Mucosa of gallbladder (tissue), 1 donor: ENCODE data around the gene SRPK1. TPM values are rescaled to one million over a fixed set of nuclear protein-coding genes. Genes with fewer than 3 reads are reported as not detected.
"Not testable (repeated sequence)": the region's sequence is repeated elsewhere in the genome, so short reads cannot be mapped to it uniquely, and the experiment has no call there.

Experiments
- DNase-seq: peaks from one replicate; pipeline ENCODE4 v3.0.0-alpha.2; 2020; ENCODE audit warnings: low spot score
- total RNA-seq: library from RNA; stranded (reverse); gene quantifications from one replicate; pipeline ENCODE4 v1.2.1, GENCODE V29; 2021
- donor health status: DM: no; HTN: no; CAD: no.

SRPK1 gene
- 39.9 TPM for total RNA-seq

- DNase-seq = peak; percentile 86
Observed at GRCh38 chr6:35920793-35921732, at the start of gene SRPK1. Gene SRPK1, minus strand, starts transcription at chr6:35921098. Its CDS starts 42 bp downstream, at chr6:35921056.

GRCh38 chr6:35970181-35970580 is 49.3 kb upstream of the SRPK1 start:
- DNase-seq = no peak

- no peak for DNase-seq
Observed at GRCh38 chr6:35969646-35970045, 48.7 kb upstream of the SRPK1 start.

GRCh38 chr6:35968821-35969220 is 47.9 kb upstream of the SRPK1 start:
- no peak for DNase-seq

GRCh38 chr6:35967076-35967774 is 46.3 kb upstream of the SRPK1 start:
- no peak for DNase-seq

- DNase-seq = no peak
Observed at GRCh38 chr6:35962779-35963560, 42.1 kb upstream of the SRPK1 start.

- DNase-seq = no peak
Observed at GRCh38 chr6:35960187-35960586, 39.3 kb upstream of the SRPK1 start.

GRCh38 chr6:35955970-35956369 is 35.1 kb upstream of the SRPK1 start:
- no peak for DNase-seq

- DNase-seq = no peak
Observed at GRCh38 chr6:35955521-35955920, 34.6 kb upstream of the SRPK1 start.

GRCh38 chr6:35955071-35955470 is 34.2 kb upstream of the SRPK1 start:
- no peak for DNase-seq

- DNase-seq = no peak
Observed at GRCh38 chr6:35954333-35954732, 33.4 kb upstream of the SRPK1 start.

- DNase-seq = no peak
Observed at GRCh38 chr6:35948725-35949124, 27.8 kb upstream of the SRPK1 start.

GRCh38 chr6:35945650-35946025 is 24.7 kb upstream of the SRPK1 start:
- DNase-seq = no peak

GRCh38 chr6:35943390-35943789 is 22.5 kb upstream of the SRPK1 start:
- DNase-seq = no peak

- no peak for DNase-seq
Observed at GRCh38 chr6:35942355-35942754, 21.5 kb upstream of the SRPK1 start.

GRCh38 chr6:35941170-35941569 is 20.3 kb upstream of the SRPK1 start:
- not testable (repeated sequence) for DNase-seq

- not testable (repeated sequence) for DNase-seq
Observed at GRCh38 chr6:35940014-35940413, 19.1 kb upstream of the SRPK1 start.

GRCh38 chr6:35939259-35939658 is 18.4 kb upstream of the SRPK1 start:
- not testable (repeated sequence) for DNase-seq

GRCh38 chr6:35936681-35937359 is 15.9 kb upstream of the SRPK1 start:
- no peak for DNase-seq

GRCh38 chr6:35935469-35935868 is 14.6 kb upstream of the SRPK1 start:
- no peak for DNase-seq

- no peak for DNase-seq
Observed at GRCh38 chr6:35933844-35934243, 12.9 kb upstream of the SRPK1 start.

- not testable (repeated sequence) for DNase-seq
Observed at GRCh38 chr6:35931873-35932272, 11.0 kb upstream of the SRPK1 start.
